Measurements from ENCODE around the gene CSRP3.

CSRP3 gene

DNA sequence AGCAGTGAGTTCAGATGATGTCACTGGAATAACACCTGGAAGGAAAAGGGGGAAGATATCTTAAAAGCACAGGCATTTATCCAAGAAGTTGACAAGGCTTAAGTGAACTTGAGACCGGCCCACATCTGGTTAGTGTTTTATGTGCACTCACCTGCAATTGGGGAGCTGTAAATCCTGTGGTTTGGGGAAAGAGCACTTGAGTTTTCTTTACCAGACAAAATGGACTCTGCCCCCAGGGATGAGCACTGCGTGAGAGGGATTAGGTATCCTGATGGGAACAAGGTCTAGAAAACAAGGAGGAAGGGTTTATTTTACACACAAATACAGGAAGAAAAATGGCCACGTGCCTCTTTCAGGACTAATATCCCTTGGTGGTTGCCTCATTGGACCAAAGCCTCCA lies 23.8 kb upstream of the CSRP3 start:
- DNase-seq (ENCODE audit: low read depth, low spot score): no peak

DNA sequence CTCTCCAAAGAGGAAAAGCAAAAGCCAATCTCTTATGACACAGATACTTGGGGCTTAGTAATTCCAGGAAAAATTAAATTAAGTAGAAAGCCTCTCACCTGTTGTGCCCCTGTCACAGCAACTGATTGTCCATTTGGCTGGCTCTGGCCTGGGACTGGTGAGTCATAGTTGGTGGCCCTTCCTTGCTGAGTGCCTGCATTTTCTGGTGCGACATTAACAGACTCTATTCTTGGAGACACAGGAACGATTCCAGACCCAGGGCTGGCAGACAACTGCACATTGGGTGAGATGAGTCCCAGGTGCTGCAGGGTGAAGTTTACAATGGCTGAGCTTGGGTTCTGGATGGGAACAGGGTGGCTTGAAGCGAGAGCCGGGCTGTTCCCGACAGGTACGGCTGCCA lies 23.3 kb upstream of the CSRP3 start:
- no peak for DNase-seq (ENCODE audit: low read depth, low spot score)

DNA sequence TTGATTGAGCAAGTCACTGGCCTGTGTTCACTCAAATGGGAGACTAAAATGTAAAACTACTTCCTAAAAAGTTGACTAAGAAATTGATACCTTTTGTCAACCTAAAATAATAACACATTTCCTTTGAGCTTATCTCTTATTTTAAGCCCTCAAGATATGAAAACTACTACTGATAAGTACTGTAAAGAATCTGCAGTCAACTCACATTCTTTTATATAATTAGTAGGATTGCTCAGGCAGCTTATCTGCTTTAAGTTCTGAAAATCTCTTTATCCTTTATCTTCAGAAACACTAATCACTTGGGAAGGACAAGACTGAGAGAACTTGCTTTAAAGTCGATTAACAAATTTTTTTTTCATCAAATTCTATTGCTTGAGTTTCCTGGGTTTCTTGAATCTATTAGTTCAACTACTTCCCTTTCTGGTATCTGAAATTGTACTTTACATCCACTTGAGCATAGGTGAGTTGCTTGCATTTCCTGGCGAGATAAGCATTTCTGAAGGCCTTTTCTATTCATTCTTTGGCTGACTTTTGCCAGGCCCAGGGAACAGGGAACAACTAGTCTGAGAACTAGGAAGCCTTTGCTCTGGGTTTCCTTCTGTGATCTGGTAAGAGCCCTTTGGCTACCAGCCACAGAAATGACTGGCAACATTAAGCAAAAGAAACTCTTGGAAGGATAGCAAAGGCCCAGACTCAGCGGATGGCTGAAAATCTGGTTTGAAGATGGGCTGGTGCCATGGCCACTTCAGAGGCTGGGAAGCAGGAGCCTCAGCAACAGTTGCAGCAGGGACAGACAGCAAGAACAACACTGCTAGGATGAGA lies 19.3 kb upstream of the CSRP3 start:
- no peak for DNase-seq (ENCODE audit: low read depth, low spot score)

DNA sequence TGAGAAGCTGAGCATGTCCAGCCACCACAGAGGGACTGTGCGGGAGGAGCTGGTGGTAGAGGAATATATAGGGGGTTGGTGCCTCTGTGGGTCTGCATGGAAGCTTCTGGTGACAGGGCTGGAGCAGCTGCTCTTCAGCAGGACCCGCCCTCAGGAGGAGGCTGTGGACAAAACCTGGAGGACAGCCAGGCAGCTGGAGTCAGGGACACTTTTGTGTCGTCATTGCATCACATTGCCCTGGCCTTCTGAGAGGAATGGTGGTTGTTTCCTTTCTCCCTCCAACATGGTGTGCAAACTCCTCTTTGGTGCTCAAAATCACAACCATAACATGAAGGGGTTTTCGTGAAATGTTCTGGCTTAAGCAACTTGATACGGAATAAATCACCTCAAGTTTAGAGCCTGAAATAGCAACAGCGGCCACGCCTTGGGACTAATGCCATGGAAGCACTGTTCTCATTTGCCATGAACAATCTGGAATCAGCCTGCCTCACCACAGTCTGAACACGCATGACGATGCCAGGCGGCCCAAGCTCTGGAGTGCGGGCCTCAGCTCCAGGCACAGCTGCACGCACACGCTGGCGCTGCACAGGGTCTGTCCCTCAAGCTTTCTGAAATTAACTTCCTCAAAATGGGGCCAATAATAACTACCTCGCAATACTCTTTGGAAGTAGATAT lies 17.1 kb upstream of the CSRP3 start:
- no peak for DNase-seq (ENCODE audit: low read depth, low spot score)

- no peak for DNase-seq (ENCODE audit: low read depth, low spot score)
Measured at GRCh38 chr11:19218216-19218615, 16.4 kb upstream of the CSRP3 start.

DNA sequence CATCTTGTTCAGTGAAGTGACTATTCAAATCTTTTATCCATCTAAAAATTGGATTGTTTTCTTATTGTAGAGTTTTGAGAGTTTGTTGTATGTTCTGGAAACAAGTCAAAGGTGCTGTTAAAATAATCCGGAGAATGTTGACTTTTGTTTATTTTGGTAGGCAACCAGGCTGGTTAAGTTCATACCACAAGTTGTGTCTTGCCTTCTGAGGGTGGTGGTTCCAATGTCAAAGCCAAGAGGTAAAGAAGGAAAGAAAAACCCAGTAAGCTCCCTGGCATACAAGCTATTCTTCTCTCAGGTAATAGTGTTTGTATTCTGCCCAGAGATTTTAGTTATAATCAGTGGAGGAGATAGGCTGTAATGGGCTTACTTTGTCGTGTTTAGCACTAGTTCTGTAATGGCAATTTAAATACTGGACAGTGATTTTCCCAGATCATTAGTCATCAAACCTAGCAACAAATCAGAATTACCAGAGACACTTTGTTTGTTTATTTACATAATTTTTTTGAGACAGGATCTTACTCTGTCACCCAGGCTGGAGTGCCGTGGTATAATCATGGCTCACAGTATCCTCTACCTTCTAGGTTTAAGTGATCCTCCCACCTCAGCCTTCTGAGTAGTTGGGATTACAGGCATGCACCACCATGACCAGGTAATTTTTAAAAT lies 15.1 kb upstream of the CSRP3 start:
- DNase-seq (ENCODE audit: low read depth, low spot score): no peak

GRCh38 chr11:19216021-19216420 lies 14.2 kb upstream of the CSRP3 start:
- DNase-seq (ENCODE audit: low read depth, low spot score): no peak

GRCh38 chr11:19209617-19210370 lies 8.0 kb upstream of the CSRP3 start:
- no peak for DNase-seq (ENCODE audit: low read depth, low spot score)

- DNase-seq (ENCODE audit: low read depth, low spot score): no peak
Measured at GRCh38 chr11:19208959-19209546, 7.3 kb upstream of the CSRP3 start.

DNA sequence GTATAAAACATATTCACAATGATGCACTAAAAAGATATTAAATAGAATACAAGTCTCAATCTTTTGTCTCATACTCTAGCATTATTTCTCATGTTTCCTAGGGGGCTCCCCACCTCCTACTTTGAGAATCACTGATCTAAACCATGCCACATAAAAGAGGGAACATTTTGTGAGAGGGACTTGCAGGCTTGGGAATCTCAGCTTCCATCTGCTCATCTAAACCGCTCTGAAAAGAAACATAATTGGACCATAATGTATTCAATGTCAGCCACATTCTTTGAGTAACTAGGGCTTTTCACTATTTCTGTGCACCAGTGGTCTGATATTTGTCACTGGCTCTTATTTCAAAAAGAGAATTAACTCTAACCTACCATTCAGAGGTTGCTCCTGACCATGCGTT lies 6.4 kb upstream of the CSRP3 start:
- no peak for DNase-seq (ENCODE audit: low read depth, low spot score)

DNA sequence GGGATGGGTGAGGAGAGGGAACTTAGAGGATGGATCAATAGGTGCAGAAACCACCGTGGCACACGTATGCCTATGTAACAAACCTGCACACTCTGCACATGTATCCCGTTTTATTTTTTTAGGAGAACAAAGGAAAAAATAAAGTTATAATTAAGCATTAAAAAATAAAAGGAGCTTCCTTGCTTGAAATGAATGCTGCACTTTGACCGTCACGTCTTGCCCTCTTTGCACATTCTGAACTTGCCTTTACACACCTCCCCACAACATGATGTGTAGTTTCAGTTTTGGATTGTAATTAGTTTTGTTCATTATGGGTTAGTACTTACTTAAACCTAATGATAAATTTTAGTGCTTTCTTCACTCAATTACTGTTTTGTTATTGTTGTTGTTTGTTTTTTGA lies 3.1 kb upstream of the CSRP3 start:
- no peak for DNase-seq (ENCODE audit: low read depth, low spot score)

- no peak for DNase-seq (ENCODE audit: low read depth, low spot score)
Measured at GRCh38 chr11:19200410-19201201, 1.2 kb downstream of the CSRP3 start.

GRCh38 chr11:19199771-19200170 lies 2.0 kb downstream of the CSRP3 start:
- DNase-seq (ENCODE audit: low read depth, low spot score): no peak

DNA sequence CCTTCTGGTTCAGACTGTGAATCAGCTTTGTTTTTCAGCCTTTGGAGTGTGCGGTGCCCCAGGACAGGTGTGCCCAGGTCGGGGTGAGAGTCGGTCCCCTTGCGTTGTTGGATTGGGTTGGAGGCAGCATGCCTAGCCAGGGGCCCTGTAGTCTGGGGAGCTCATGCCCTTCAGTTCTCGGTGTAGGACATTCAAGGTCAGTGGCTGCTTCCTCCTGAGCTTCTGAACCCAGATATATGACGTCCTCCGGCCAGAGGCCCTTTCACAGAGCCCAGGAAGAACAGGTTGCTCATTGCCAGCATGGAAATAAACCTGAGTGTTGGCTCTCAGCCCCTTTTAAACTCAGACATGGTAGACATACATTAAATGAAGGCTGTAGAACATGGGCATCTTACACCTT lies 2.7 kb downstream of the CSRP3 start:
- DNase-seq (ENCODE audit: low read depth, low spot score): no peak

DNA sequence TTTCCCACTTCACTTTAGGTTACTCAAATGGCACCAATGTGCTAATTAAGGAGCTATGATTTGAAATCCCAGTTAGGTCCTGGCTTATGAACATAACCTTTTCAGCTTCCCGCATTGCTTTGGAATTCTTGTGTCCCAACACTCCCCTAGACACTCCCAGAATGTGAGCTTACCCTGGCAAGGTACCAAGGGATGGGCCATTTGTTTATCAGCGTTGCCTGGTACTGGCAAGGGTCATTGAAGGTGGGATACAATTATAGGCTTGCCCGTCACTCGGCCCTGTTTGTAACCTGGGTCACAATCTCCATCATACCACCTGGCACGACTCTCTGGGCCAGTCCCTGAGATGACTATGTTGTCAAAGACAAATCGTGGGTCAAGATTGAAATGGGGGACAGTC lies 5.4 kb downstream of the CSRP3 start:
- no peak for DNase-seq (ENCODE audit: low read depth, low spot score)

DNA sequence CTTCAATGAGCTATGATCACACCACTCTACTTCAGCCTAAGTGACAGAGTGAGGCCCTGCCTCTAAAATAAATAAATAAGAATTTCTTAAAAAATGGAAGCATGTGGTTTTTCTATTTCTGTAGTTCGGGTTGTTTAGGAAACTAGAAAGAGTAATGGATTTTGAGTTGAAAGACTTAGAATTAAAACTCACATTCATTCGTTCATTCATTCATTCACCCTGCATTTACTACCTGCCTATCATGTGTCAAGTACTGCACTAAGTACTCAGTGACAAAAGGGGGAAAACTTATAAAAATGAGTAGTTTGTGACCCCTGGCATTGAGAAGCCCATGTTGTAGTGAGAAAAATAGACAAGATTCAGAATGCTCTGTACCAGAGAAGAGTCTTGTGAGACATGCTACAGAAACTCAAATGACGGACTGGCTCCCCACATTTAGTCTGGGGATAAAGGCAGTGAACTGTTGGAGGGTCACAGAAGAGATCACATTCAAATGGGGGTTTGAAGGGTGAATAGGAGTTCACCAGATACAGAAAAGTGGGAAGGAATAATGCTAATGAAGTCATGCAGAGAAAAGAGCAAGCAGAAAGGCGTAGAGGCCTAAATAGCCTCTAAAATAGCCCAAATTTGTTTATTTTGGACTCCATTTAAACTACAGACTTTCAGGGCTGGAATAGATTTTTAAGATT lies 7.0 kb downstream of the CSRP3 start:
- DNase-seq (ENCODE audit: low read depth, low spot score): no peak

GRCh38 chr11:19193916-19194315 lies 7.9 kb downstream of the CSRP3 start:
- DNase-seq (ENCODE audit: low read depth, low spot score): no peak

DNA sequence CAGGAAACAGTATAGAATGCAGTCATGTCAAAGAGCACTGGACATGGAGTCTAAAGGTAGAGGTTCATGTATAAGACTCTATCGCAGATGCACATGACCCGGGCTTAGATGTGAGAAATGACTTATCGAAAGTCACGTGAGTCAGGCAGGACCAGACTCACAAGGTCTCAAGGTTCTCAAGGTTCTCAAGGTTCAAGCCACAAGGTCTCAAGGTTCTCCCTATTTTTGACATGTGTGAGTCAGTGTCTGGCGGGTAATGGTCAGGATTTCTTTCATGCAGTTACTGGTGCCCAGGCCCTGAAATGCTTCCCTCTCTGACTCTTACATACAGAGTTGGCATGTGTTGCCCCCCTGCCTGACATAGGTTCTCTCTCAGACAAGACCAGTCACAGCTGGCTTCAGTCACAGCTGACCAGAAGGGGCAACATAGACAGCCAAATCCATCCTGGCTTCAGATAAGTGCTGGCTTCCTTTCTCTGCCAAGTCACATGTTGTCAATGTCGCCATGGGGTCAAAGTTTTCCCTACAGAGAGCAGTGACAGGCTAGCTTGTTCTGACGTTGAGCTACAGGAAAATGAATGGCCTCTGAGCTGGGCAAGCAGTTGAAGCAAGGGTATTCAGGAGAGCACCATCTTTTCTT lies 10.1 kb downstream of the CSRP3 start:
- DNase-seq (ENCODE audit: low read depth, low spot score): no peak

DNA sequence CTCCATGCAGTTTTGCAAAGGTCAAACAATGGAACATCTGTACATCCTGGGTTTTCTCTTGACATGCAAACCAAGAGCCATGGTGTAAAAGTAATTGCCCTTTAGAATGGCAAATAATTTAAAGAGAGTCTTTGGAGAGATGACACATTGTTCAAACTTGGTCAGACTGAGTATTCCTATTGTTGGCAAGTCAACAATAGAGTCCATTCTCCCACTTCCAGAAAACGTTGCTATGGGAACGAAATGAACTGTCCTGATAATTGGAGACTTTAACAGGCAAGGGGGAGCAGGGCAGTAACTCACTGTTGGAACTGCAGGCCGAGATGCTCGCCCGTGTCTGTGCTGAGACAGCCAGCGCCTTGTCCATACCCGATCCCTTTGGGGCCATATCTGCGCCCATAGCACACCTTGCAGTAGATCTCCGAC lies 13.9 kb downstream of the CSRP3 start:
- DNase-seq (ENCODE audit: low read depth, low spot score): no peak
